ENCODE measurements around the gene DCC. TPM values are rescaled to one million over a fixed set of nuclear protein-coding genes. Genes with fewer than 3 reads are reported as not detected.

DCC gene
- total and polyA plus RNA-seq, 2 of the 8 experiments (the other 6 are each of a cell fraction or from before 2014, with no cell fraction given) = 0.14 to 1.4 TPM

DNA sequence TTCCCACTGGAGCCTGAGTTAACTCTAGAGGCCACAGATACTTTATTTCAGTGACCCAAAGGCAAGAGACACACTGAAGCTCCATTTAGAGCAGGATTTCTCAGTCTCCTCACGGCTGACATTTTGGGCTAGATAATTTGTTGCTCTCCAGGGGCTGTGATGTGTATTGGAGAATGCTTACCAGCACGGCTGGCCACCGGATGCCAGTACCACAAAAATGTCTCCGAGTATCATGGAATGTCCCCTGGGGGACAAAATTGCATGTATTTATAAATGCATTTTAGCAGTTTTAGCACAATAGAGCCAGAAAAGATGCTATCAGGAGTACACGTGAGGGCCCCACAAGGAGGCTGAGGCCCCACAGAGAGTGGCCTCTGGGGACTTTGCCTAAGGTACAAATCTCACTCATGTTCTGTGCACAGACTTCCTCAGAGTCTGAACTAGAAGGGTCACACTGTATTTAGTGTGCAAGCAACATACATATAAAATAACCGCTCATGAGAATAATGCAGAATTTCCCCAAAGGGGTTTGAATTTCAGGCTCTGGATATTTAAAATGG lies 20.5 kb upstream of the DCC start:
- no peaks in the 10 kb centered on the region for H3K79me2 ChIP-seq (ENCODE audit: control insufficient read depth in 1 of 2, insufficient read depth in 2 of 2, low read length in 2 of 2)
- ChIA-PET POLR2A (ENCODE audit: partially characterized antibody) (no interaction called here), CTCF (ENCODE audit: partially characterized antibody) (interaction anchor here (0.9 kb wide), 1 partner anchor 313 kb away, joined by 4 read pairs; no protein-coding TSS in a partner anchor)
- 84% methylated on average over 6 of the region's 6 CpGs; no CpG with 5 or more reads in 1 of the 2 experiments for WGBS, 2 experiments (ENCODE audit: extremely low coverage in 1 of 2, insufficient coverage in 1 of 2, insufficient read length in 1 of 2, insufficient replicate concordance in 2 of 2, low coverage in 1 of 2, low lambda C conversion rate in 2 of 2, missing lambda C conversion rate in 1 of 2)
- FAIRE-seq = no peak
- no peaks in the 10 kb centered on the region for H3K79me1 ChIP-seq (ENCODE audit: low read depth, low read length)
- peaks cover 0 to 11% (median 2%) of the 10 kb centered on the region in 4 experiments; a peak in 3 of 7 replicates for H3K4me1 ChIP-seq (replicated peaks in 1 of 4; ENCODE audit: control insufficient read depth in 3 of 4, insufficient read depth in 4 of 4, low read length in 3 of 4)
- H2BK12ac ChIP-seq (ENCODE audit: low read depth, low read length) = no peak overlapping the region
- H2AK5ac ChIP-seq (ENCODE audit: low read depth, low read length) = no peak overlapping the region
- H3K4me3 ChIP-seq (ENCODE audit: extremely low read depth in 1 of 4, insufficient read depth in 2 of 4, low read depth in 3 of 4, low read length in 4 of 4) = no peak overlapping the region
- H3K56ac ChIP-seq (replicated peaks; ENCODE audit: insufficient read length, low read depth, low read length) = no peak overlapping the region
- H3K9ac ChIP-seq (replicated peaks in 1 of 4; ENCODE audit: extremely low read depth in 1 of 4, low read depth in 3 of 4, low read length in 3 of 4) = no peak overlapping the region
- H3K18ac ChIP-seq (ENCODE audit: extremely low read depth, low read length) = no peak overlapping the region
- H3K27me3 ChIP-seq (replicated peaks in 1 of 4; ENCODE audit: control insufficient read depth in 3 of 4, extremely low read depth in 1 of 4, insufficient read depth in 3 of 4, low read length in 3 of 4) = no peaks in the 10 kb centered on the region
- no peaks in the 10 kb centered on the region for H4K20me1 ChIP-seq (replicated peaks in 1 of 2; ENCODE audit: control insufficient read depth in 1 of 2, insufficient read depth in 2 of 2, low read length in 2 of 2)
- H3K14ac ChIP-seq (ENCODE audit: insufficient read length) = no peak overlapping the region
- no peaks in the 10 kb centered on the region for H3K23me2 ChIP-seq (ENCODE audit: low read depth, low read length)
- H3K4ac ChIP-seq (replicated peaks; ENCODE audit: insufficient read length, low read depth, low read length) = no peak overlapping the region
- no peak overlapping the region for H4K5ac ChIP-seq (ENCODE audit: insufficient read length, low read depth, low read length)
- no peak overlapping the region for H2BK20ac ChIP-seq (ENCODE audit: low read length)
- H3K23ac ChIP-seq (ENCODE audit: insufficient read length) = no peak overlapping the region
- no peak for DNase-seq (ENCODE audit: low read depth in 1 of 2, low spot score in 2 of 2)
- H3K4me2 ChIP-seq (ENCODE audit: insufficient read depth in 1 of 2, low read depth in 2 of 2, low read length in 2 of 2) = no peak overlapping the region
- no peak overlapping the region for H4K91ac ChIP-seq (replicated peaks; ENCODE audit: insufficient read length, low read length)
- no peaks in the 10 kb centered on the region for H3K36me3 ChIP-seq (ENCODE audit: control insufficient read depth in 2 of 4, insufficient read depth in 4 of 4, low read length in 3 of 4)
- H2AFZ ChIP-seq (ENCODE audit: low read length) = peak overlapping the region; percentile 21; the same call in 1 of the 2 replicates
- H3K27ac ChIP-seq (ENCODE audit: low read depth, low read length) = no peak overlapping the region
- H2BK5ac ChIP-seq (ENCODE audit: low read depth, low read length) = no peak overlapping the region
- H4K8ac ChIP-seq (ENCODE audit: extremely low read depth, insufficient read depth, low read length) = no peak overlapping the region
- no peak overlapping the region for H2BK15ac ChIP-seq (ENCODE audit: low read length)
- H3K9me3 ChIP-seq (ENCODE audit: insufficient read depth in 2 of 2, low read depth in 1 of 2, low read length in 1 of 2) = no peaks in the 10 kb centered on the region; a peak in 1 of 4 replicates
- H2BK120ac ChIP-seq (replicated peaks; ENCODE audit: low read depth, low read length) = no peak overlapping the region
- no peak for TF ChIP-seq GTF2F1 (IDR thresholded peaks at IDR 0.05; ENCODE audit: borderline replicate concordance, low read depth, low read length)
- TF ChIP-seq BRCA1 (IDR thresholded peaks at IDR 0.05; ENCODE audit: low read depth, low read length) = no peak
- TF ChIP-seq, protein P1, sequence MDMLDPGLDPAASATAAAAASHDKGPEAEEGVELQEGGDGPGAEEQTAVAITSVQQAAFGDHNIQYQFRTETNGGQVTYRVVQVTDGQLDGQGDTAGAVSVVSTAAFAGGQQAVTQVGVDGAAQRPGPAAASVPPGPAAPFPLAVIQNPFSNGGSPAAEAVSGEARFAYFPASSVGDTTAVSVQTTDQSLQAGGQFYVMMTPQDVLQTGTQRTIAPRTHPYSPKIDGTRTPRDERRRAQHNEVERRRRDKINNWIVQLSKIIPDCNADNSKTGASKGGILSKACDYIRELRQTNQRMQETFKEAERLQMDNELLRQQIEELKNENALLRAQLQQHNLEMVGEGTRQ (IDR thresholded peaks at IDR 0.05; ENCODE audit: low read length) = no peak
- TF ChIP-seq, protein P2, sequence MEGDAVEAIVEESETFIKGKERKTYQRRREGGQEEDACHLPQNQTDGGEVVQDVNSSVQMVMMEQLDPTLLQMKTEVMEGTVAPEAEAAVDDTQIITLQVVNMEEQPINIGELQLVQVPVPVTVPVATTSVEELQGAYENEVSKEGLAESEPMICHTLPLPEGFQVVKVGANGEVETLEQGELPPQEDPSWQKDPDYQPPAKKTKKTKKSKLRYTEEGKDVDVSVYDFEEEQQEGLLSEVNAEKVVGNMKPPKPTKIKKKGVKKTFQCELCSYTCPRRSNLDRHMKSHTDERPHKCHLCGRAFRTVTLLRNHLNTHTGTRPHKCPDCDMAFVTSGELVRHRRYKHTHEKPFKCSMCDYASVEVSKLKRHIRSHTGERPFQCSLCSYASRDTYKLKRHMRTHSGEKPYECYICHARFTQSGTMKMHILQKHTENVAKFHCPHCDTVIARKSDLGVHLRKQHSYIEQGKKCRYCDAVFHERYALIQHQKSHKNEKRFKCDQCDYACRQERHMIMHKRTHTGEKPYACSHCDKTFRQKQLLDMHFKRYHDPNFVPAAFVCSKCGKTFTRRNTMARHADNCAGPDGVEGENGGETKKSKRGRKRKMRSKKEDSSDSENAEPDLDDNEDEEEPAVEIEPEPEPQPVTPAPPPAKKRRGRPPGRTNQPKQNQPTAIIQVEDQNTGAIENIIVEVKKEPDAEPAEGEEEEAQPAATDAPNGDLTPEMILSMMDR (IDR thresholded peaks at IDR 0.05; ENCODE audit: control extremely low read depth in 1 of 3, insufficient read depth in 1 of 3, low read depth in 1 of 3, low read length in 3 of 3) = no peak
- TF ChIP-seq SIX5 (IDR thresholded peaks at IDR 0.05; ENCODE audit: low read depth, low read length) = no peak
- TF ChIP-seq CTBP2 (IDR thresholded peaks at IDR 0.05; ENCODE audit: borderline replicate concordance, insufficient read depth, insufficient read length, low read length) = no peak
- TF ChIP-seq, protein P3, sequence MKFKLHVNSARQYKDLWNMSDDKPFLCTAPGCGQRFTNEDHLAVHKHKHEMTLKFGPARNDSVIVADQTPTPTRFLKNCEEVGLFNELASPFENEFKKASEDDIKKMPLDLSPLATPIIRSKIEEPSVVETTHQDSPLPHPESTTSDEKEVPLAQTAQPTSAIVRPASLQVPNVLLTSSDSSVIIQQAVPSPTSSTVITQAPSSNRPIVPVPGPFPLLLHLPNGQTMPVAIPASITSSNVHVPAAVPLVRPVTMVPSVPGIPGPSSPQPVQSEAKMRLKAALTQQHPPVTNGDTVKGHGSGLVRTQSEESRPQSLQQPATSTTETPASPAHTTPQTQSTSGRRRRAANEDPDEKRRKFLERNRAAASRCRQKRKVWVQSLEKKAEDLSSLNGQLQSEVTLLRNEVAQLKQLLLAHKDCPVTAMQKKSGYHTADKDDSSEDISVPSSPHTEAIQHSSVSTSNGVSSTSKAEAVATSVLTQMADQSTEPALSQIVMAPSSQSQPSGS (IDR thresholded peaks at IDR 0.05; ENCODE audit: low read length) = no peak

Measured in H1 (cell line).